IMR-90 (cell line): ENCODE results near the gene UBALD1. TPM values are rescaled to one million over a fixed set of nuclear protein-coding genes. Genes with fewer than 3 reads are reported as not detected.

Experiments
- ATAC-seq: fragments of 200-7000 bp; cut with Tn5 transposase; 2 replicates; pipeline ENCODE4 v1.9.1; 2020; ENCODE audit warnings: low read depth, mild to moderate bottlenecking, moderate library complexity
- BruUV-seq: library from RNA; stranded (reverse); fragments of 400-500 nt; replicated peaks from 2 replicates; lab custom pipeline; 2021; lab: Mats Ljungman, UMichigan
- CTCF ChIA-PET: fragments of 300-600 bp; formaldehyde crosslinking; extraction: SDS; loops from one replicate; lab custom pipeline; 2021; ENCODE audit warnings: antibody characterized with exemption; lab: Yijun Ruan, JAX
- POLR2A ChIA-PET: fragments of 300-600 bp; sonication (Branson Sonifier 250); formaldehyde crosslinking; loops from one replicate; lab custom pipeline; 2022; ENCODE audit warnings: antibody characterized with exemption; ENCODE audit not compliant: unreplicated experiment; lab: Charles Lee
- DNase-seq: peaks from one replicate; pipeline ENCODE4 v3.0.0; 2013
- H2AFZ ChIP-seq: replicated peaks from 2 replicates; pipeline ENCODE3; 2013; ENCODE audit warnings: low read length, mild to moderate bottlenecking; ENCODE audit not compliant: poor library complexity
- H2AK5ac ChIP-seq: 2 replicates; pipeline ENCODE4 v1.6.1; 2013; ENCODE audit warnings: low read depth, low read length, inconsistent platforms
- H2AK9ac ChIP-seq: replicated peaks from 2 replicates; pipeline ENCODE3; 2013; ENCODE audit warnings: mild to moderate bottlenecking, low read depth, low read length, moderate library complexity; ENCODE audit not compliant: poor library complexity
- H2BK120ac ChIP-seq: 2 replicates; pipeline ENCODE4 v1.6.1; 2013; ENCODE audit warnings: low read depth, low read length, inconsistent platforms
- H2BK15ac ChIP-seq: 3 replicates; pipeline ENCODE4 v1.6.1; 2013; ENCODE audit warnings: low read depth, low read length, inconsistent platforms
- H2BK20ac ChIP-seq: 2 replicates; pipeline ENCODE4 v1.6.1; 2013; ENCODE audit warnings: low read depth, mild to moderate bottlenecking, inconsistent platforms, low read length, moderate library complexity
- H2BK5ac ChIP-seq: 2 replicates; pipeline ENCODE4 v1.6.1; 2013; ENCODE audit warnings: mild to moderate bottlenecking, low read depth, low read length, inconsistent platforms; ENCODE audit not compliant: poor library complexity, severe bottlenecking
- H3K14ac ChIP-seq: replicated peaks from 2 replicates; pipeline ENCODE4 v1.6.1; 2013; ENCODE audit warnings: low read depth, low read length, inconsistent platforms
- H3K18ac ChIP-seq: 2 replicates; pipeline ENCODE4 v1.6.1; 2013; ENCODE audit warnings: low read depth, low read length, control low read depth
- H3K23ac ChIP-seq: 2 replicates; pipeline ENCODE4 v1.6.1; 2013; ENCODE audit warnings: low read depth, low read length, inconsistent platforms
- H3K27ac ChIP-seq: 2 replicates; pipeline ENCODE4 v1.5.1; 2013; ENCODE audit warnings: mild to moderate bottlenecking, control low read depth, low read length; ENCODE audit not compliant: insufficient read depth
- H3K27me3 ChIP-seq: 2 replicates; pipeline ENCODE4 v1.6.1; 2013; ENCODE audit warnings: low read length; ENCODE audit not compliant: control insufficient read depth, insufficient read depth
- H3K36me3 ChIP-seq: 2 replicates; pipeline ENCODE4 v1.6.1; 2013; ENCODE audit warnings: low read length, mixed read lengths; ENCODE audit not compliant: control insufficient read depth, insufficient read depth
- H3K4ac ChIP-seq: 2 replicates; pipeline ENCODE4 v1.6.1; 2013; ENCODE audit warnings: low read depth, low read length, inconsistent platforms
- H3K4me1 ChIP-seq: 2 replicates; pipeline ENCODE4 v1.6.1; 2013; ENCODE audit warnings: low read length, mixed read lengths; ENCODE audit not compliant: control insufficient read depth, insufficient read depth
- H3K4me2 ChIP-seq: 2 replicates; pipeline ENCODE4 v1.6.1; 2013; ENCODE audit warnings: low read depth, mild to moderate bottlenecking, control low read depth, low read length, moderate library complexity
- H3K4me3 ChIP-seq: 2 replicates; pipeline ENCODE4 v1.5.1; 2013; ENCODE audit warnings: low read depth, mild to moderate bottlenecking, control low read depth, low read length, moderate library complexity; ENCODE audit not compliant: insufficient read depth
- H3K56ac ChIP-seq: 2 replicates; pipeline ENCODE4 v1.6.1; 2013; ENCODE audit warnings: low read length, inconsistent platforms; ENCODE audit not compliant: insufficient read depth; ENCODE audit errors: extremely low read depth
- H3K79me1 ChIP-seq, 2 experiments: 2 replicates each; pipeline ENCODE4 v1.6.1; 2013; ENCODE audit warnings: low read length in 2 of 2, inconsistent platforms in 1 of 2, low read depth in 1 of 2
- H3K9ac ChIP-seq: 2 replicates; pipeline ENCODE4 v1.6.1; 2013; ENCODE audit warnings: low read depth, low read length, control low read depth
- H3K9me1 ChIP-seq: 2 replicates; pipeline ENCODE4 v1.6.1; 2013; ENCODE audit warnings: low read length, inconsistent platforms; ENCODE audit not compliant: insufficient read depth
- H3K9me3 ChIP-seq: 2 replicates; pipeline ENCODE4 v1.6.1; 2013; ENCODE audit warnings: low read length; ENCODE audit not compliant: control insufficient read depth, insufficient read depth
- H4K20me1 ChIP-seq: 2 replicates; pipeline ENCODE4 v1.6.1; 2013; ENCODE audit warnings: low read length, inconsistent platforms; ENCODE audit not compliant: insufficient read depth
- H4K5ac ChIP-seq: 2 replicates; pipeline ENCODE4 v1.6.1; 2013; ENCODE audit warnings: mild to moderate bottlenecking, low read depth, low read length, control low read depth
- H4K8ac ChIP-seq, 2 experiments: 2 replicates each; pipeline ENCODE4 v1.6.1; 2013; ENCODE audit warnings: low read depth in 2 of 2, low read length in 2 of 2, control low read depth in 1 of 2, inconsistent platforms in 1 of 2
- H4K91ac ChIP-seq: 2 replicates; pipeline ENCODE4 v1.6.1; 2013; ENCODE audit warnings: low read depth, low read length, inconsistent platforms; ENCODE audit not compliant: insufficient read depth
- BHLHE40 ChIP-seq: fragments of 150-350 bp; IDR thresholded peaks from 2 replicates; pipeline ENCODE4 v1.6.1; 2016; ENCODE audit warnings: mild to moderate bottlenecking, low read depth, low read length
- CHD1 ChIP-seq: IDR thresholded peaks from 2 replicates; pipeline ENCODE4 v1.6.1; 2012; ENCODE audit warnings: low read depth, low read length, improper control_type of control experiment
- CTCF ChIP-seq: conservative IDR thresholded peaks from 2 replicates; pipeline ENCODE4 v1.5.1; 2012; ENCODE audit warnings: mild to moderate bottlenecking, low read depth, low read length, improper control_type of control experiment
- ELK1 ChIP-seq: fragments of 150-350 bp; IDR thresholded peaks from 2 replicates; pipeline ENCODE4 v1.6.1; 2016; ENCODE audit warnings: low read depth, mild to moderate bottlenecking, low read length, moderate library complexity, borderline replicate concordance
- MAFK ChIP-seq: IDR thresholded peaks from 2 replicates; pipeline ENCODE4 v1.6.1; 2012; ENCODE audit warnings: low read depth, low read length, improper control_type of control experiment
- MXI1 ChIP-seq: IDR thresholded peaks from 2 replicates; pipeline ENCODE4 v1.6.1; 2012; ENCODE audit warnings: low read depth, mild to moderate bottlenecking, low read length, moderate library complexity, borderline replicate concordance
- NFE2L2 ChIP-seq: fragments of 150-350 bp; IDR thresholded peaks from 2 replicates; pipeline ENCODE4 v1.6.1; 2016; ENCODE audit warnings: low read depth, mild to moderate bottlenecking, low read length
- POLR2A ChIP-seq: IDR thresholded peaks from 2 replicates; pipeline ENCODE4 v1.6.1; 2012; ENCODE audit warnings: mild to moderate bottlenecking, low read depth, low read length
- RCOR1 ChIP-seq: IDR thresholded peaks from 2 replicates; pipeline ENCODE4 v1.6.1; 2012; ENCODE audit warnings: mild to moderate bottlenecking, low read length, improper control_type of control experiment; ENCODE audit not compliant: insufficient replicate concordance
- SMC3 ChIP-seq: fragments of 150-350 bp; IDR thresholded peaks from 2 replicates; pipeline ENCODE4 v1.6.1; 2016; ENCODE audit warnings: low read depth, mild to moderate bottlenecking, antibody characterized with exemption, low read length, moderate library complexity
- WGBS, 2 experiments: methylation state at CpG; one replicate each; pipeline versions ENCODE4 v1.1.5 to v1.1.7; 2013; ENCODE audit warnings: missing lambda C conversion rate in 2 of 2; ENCODE audit not compliant: insufficient read length in 1 of 2; ENCODE audit errors: extremely low coverage in 2 of 2; 5-methylcytosine and 5-hydroxymethylcytosine counted together
- dilution Hi-C: fragments of 300-500 bp; cut with HindIII; formaldehyde crosslinking; loops from one replicate; pipeline ENCODE4 v1.14.3; 2018; ENCODE audit warnings: low sequenced_read_pairs; ENCODE audit not compliant: unreplicated experiment
- in situ Hi-C: fragments of 300-500 bp; cut with MboI; formaldehyde crosslinking; loops from 3 replicates; pipeline ENCODE4 v1.14.3; 2019; ENCODE audit warnings: low sequenced_read_pairs, inconsistent platforms, mixed read lengths
- intact Hi-C: fragments of 100-400 bp; cut with micrococcal nuclease; formaldehyde crosslinking; loops from 2 replicates; pipeline ENCODE4 v1.10.0; 2022
- polyA plus RNA-seq, 3 experiments: library from polyadenylated mRNA; depleted of rRNA; stranded (reverse); fragments of >200 nt; gene quantifications; 2 replicates each; pipeline ENCODE4 v1.2.3, GENCODE V29; 2012; ENCODE audit warnings: low replicate concordance in 1 of 3
- total RNA-seq: library from RNA; depleted of rRNA; stranded (reverse); fragments of >200 nt; gene quantifications from 2 replicates; pipeline ENCODE4 v1.2.3, GENCODE V29; 2012

The UBALD1 gene
- total and polyA plus RNA-seq, 2 of the 4 experiments (the other 2 are of a cell fraction): 1.3 to 14.5 TPM

GRCh38 chr16:4601036-4601863, 13.4 kb downstream of the UBALD1 start (continued):
- no peak for TF ChIP-seq MAFK

GRCh38 chr16:4599545-4599944, 15.1 kb downstream of the UBALD1 start:
- DNase-seq (no peak), ATAC-seq (no peak)
- BruUV-seq: no TSS peak
- H2BK15ac ChIP-seq: no peak overlapping the region
- H4K5ac ChIP-seq: no peak overlapping the region
- H3K56ac ChIP-seq: no peak overlapping the region
- H4K91ac ChIP-seq: no peak overlapping the region
- 79% methylated on average over 6 of the region's 8 CpGs; no CpG with 5 or more reads in 1 of the 2 experiments for WGBS, 2 experiments
- H3K79me1 ChIP-seq: no peaks in the 10 kb centered on the region
- H2AK9ac ChIP-seq: no peak overlapping the region
- no peak overlapping the region for H2BK120ac ChIP-seq
- POLR2A ChIA-PET: no interaction called here
- no peak overlapping the region for H2AK5ac ChIP-seq
- H2AFZ ChIP-seq: no peak overlapping the region
- no peak overlapping the region for H3K14ac ChIP-seq
- no peak for TF ChIP-seq SMC3
- no peak for TF ChIP-seq ELK1
- TF ChIP-seq CHD1: no peak
- TF ChIP-seq NFE2L2: no peak
- no peak for TF ChIP-seq CTCF
- no peak for TF ChIP-seq BHLHE40
- no peak for TF ChIP-seq POLR2A
- no peak for TF ChIP-seq RCOR1
- no peak for TF ChIP-seq MXI1
- no peak overlapping the region for H3K23ac ChIP-seq
- peaks cover 3% of the 10 kb centered on the region; the same call in 1 of the 2 replicates for H4K20me1 ChIP-seq
- H3K9me3 ChIP-seq: no peaks in the 10 kb centered on the region
- CTCF ChIA-PET: no interaction called here
- H3K9ac ChIP-seq: no peak overlapping the region
- H2BK5ac ChIP-seq: no peak overlapping the region
- H3K18ac ChIP-seq: no peak overlapping the region
- no peak overlapping the region for H3K27ac ChIP-seq
- peaks cover 35% of the 10 kb centered on the region for H3K27me3 ChIP-seq
- no peaks in the 10 kb centered on the region for H3K9me1 ChIP-seq
- intact Hi-C loops (no loop called here), in situ Hi-C loops (no loop called here), dilution Hi-C loops (no loop called here)
- H3K4me2 ChIP-seq: no peak overlapping the region
- H3K4ac ChIP-seq: no peak overlapping the region
- no peak overlapping the region for H4K8ac ChIP-seq
- no peak overlapping the region for H3K4me3 ChIP-seq
- H3K36me3 ChIP-seq: no peaks in the 10 kb centered on the region
- H2BK20ac ChIP-seq: no peak overlapping the region
- H3K4me1 ChIP-seq: no peaks in the 10 kb centered on the region
